ENCODE data around the gene TRMT61A. TPM values are rescaled to one million over a fixed set of nuclear protein-coding genes. Genes with fewer than 3 reads are reported as not detected.

Gene TRMT61A
- total and polyA plus RNA-seq, 10 of the 15 experiments (the other 5 are each of a cell fraction or from before 2014, with no cell fraction given), result 0.11 to 21.9 (median 11.4) TPM

DNA sequence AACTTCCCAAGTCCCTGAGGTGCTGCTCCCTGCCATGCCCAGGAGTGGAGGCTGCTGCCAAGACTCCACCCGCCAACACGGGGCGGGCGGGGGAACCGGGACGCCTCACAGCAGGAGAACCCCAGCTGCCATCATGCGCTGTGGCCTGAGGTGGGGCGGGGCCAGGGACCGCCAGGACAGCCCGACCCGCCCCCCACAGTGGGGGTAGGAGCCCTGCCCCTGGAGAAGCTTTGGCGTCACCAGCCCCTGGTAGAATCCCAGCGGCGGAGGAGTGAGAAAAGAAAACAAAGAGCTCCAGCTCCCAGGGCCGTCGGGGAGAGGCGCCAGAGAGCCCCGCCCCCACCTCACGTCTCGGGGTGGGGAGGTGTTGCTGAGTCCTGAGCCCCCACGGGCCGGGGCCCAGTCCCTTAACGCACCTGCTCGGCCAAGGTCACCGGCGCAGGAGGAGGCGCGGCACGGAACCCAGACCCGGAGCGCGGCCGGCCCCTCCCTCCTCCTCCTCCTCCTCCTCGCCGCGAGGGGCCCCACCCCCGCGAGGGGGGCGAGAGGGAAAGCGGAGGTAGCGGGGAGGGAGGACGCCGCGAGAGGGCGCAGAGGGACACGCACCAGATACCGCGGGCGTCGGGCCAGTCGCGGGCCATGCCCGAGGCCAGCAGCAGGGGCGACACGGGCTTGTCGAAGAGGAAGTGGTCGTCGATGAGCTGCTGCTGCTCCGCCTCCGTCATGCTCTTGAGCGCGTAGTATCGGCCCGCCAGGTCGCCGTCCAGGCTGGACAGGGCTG, 8.1 kb upstream of the TRMT61A start (continued):
- TF ChIP-seq, protein P1, sequence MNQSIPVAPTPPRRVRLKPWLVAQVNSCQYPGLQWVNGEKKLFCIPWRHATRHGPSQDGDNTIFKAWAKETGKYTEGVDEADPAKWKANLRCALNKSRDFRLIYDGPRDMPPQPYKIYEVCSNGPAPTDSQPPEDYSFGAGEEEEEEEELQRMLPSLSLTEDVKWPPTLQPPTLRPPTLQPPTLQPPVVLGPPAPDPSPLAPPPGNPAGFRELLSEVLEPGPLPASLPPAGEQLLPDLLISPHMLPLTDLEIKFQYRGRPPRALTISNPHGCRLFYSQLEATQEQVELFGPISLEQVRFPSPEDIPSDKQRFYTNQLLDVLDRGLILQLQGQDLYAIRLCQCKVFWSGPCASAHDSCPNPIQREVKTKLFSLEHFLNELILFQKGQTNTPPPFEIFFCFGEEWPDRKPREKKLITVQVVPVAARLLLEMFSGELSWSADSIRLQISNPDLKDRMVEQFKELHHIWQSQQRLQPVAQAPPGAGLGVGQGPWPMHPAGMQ (IDR thresholded peaks at IDR 0.05; ENCODE audit: borderline replicate concordance), result no peak
- TF ChIP-seq SIN3A (IDR thresholded peaks at IDR 0.05; ENCODE audit: low read depth, low read length) (0 out of 2 replicates have a peak, but pooled peaks have one; percentile 40), TCF3 (IDR thresholded peaks at IDR 0.05; ENCODE audit: borderline replicate concordance, insufficient read depth, low read depth, low read length) (no peak), SMC3 (IDR thresholded peaks at IDR 0.05; ENCODE audit: borderline replicate concordance, low read length) (peak; percentile 25; the same call in 1 of the 2 replicates), RUNX3 (IDR thresholded peaks at IDR 0.05; ENCODE audit: low read length) (0 out of 2 replicates have a peak, but pooled peaks have one; percentile 2), HDAC6 (IDR thresholded peaks at IDR 0.05; ENCODE audit: unreplicated experiment) (no peak), IKZF2 (IDR thresholded peaks at IDR 0.05) (0 out of 4 replicates have a peak, but pooled peaks of 1 of the 2 experiments have one; percentile 29), ZNF622 (IDR thresholded peaks at IDR 0.05) (no peak), SREBF2 (IDR thresholded peaks at IDR 0.05; ENCODE audit: low read length) (no peak), IKZF1 (conservative IDR thresholded peaks at IDR 0.05) (peak; percentile 87), LARP7 (IDR thresholded peaks at IDR 0.05) (0 out of 2 replicates have a peak, but pooled peaks have one; percentile 27), SPI1 (IDR thresholded peaks at IDR 0.05; ENCODE audit: borderline replicate concordance, insufficient read depth, low read depth, low read length) (peak; percentile 60; the same call in 1 of the 2 replicates), RB1 (IDR thresholded peaks at IDR 0.05; ENCODE audit: borderline replicate concordance) (peak; percentile 62; the same call in 1 of the 2 replicates), SMARCA5 (IDR thresholded peaks at IDR 0.05) (peak; percentile 28; the same call in 1 of the 2 replicates), POLR2A (IDR thresholded peaks at IDR 0.05; ENCODE audit: low read depth, low read length) (peak; percentile 64), RELA (IDR thresholded peaks at IDR 0.05; ENCODE audit: borderline replicate concordance, partially characterized antibody) (peak; percentile 40), EGR1 (IDR thresholded peaks at IDR 0.05; ENCODE audit: borderline replicate concordance in 1 of 2, low read depth in 2 of 2, low read length in 2 of 2) (peak in 1 of 2 experiments; percentile 84; a peak in 2 of 3 replicates), CREM (IDR thresholded peaks at IDR 0.05; ENCODE audit: low read depth) (no peak)
- TF ChIP-seq, protein P2, sequence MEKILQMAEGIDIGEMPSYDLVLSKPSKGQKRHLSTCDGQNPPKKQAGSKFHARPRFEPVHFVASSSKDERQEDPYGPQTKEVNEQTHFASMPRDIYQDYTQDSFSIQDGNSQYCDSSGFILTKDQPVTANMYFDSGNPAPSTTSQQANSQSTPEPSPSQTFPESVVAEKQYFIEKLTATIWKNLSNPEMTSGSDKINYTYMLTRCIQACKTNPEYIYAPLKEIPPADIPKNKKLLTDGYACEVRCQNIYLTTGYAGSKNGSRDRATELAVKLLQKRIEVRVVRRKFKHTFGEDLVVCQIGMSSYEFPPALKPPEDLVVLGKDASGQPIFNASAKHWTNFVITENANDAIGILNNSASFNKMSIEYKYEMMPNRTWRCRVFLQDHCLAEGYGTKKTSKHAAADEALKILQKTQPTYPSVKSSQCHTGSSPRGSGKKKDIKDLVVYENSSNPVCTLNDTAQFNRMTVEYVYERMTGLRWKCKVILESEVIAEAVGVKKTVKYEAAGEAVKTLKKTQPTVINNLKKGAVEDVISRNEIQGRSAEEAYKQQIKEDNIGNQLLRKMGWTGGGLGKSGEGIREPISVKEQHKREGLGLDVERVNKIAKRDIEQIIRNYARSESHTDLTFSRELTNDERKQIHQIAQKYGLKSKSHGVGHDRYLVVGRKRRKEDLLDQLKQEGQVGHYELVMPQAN (conservative IDR thresholded peaks at IDR 0.05), result 0 out of 2 replicates have a peak, but pooled peaks have one; percentile 35
- TF ChIP-seq, protein P3, sequence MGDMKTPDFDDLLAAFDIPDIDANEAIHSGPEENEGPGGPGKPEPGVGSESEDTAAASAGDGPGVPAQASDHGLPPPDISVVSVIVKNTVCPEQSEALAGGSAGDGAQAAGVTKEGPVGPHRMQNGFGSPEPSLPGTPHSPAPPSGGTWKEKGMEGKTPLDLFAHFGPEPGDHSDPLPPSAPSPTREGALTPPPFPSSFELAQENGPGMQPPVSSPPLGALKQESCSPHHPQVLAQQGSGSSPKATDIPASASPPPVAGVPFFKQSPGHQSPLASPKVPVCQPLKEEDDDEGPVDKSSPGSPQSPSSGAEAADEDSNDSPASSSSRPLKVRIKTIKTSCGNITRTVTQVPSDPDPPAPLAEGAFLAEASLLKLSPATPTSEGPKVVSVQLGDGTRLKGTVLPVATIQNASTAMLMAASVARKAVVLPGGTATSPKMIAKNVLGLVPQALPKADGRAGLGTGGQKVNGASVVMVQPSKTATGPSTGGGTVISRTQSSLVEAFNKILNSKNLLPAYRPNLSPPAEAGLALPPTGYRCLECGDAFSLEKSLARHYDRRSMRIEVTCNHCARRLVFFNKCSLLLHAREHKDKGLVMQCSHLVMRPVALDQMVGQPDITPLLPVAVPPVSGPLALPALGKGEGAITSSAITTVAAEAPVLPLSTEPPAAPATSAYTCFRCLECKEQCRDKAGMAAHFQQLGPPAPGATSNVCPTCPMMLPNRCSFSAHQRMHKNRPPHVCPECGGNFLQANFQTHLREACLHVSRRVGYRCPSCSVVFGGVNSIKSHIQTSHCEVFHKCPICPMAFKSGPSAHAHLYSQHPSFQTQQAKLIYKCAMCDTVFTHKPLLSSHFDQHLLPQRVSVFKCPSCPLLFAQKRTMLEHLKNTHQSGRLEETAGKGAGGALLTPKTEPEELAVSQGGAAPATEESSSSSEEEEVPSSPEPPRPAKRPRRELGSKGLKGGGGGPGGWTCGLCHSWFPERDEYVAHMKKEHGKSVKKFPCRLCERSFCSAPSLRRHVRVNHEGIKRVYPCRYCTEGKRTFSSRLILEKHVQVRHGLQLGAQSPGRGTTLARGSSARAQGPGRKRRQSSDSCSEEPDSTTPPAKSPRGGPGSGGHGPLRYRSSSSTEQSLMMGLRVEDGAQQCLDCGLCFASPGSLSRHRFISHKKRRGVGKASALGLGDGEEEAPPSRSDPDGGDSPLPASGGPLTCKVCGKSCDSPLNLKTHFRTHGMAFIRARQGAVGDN (IDR thresholded peaks at IDR 0.05), result no peak
- TF ChIP-seq, protein P4, sequence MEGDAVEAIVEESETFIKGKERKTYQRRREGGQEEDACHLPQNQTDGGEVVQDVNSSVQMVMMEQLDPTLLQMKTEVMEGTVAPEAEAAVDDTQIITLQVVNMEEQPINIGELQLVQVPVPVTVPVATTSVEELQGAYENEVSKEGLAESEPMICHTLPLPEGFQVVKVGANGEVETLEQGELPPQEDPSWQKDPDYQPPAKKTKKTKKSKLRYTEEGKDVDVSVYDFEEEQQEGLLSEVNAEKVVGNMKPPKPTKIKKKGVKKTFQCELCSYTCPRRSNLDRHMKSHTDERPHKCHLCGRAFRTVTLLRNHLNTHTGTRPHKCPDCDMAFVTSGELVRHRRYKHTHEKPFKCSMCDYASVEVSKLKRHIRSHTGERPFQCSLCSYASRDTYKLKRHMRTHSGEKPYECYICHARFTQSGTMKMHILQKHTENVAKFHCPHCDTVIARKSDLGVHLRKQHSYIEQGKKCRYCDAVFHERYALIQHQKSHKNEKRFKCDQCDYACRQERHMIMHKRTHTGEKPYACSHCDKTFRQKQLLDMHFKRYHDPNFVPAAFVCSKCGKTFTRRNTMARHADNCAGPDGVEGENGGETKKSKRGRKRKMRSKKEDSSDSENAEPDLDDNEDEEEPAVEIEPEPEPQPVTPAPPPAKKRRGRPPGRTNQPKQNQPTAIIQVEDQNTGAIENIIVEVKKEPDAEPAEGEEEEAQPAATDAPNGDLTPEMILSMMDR (IDR thresholded peaks at IDR 0.05 in 2 of 3, conservative IDR thresholded peaks at IDR 0.05 in 1 of 3; ENCODE audit: control insufficient read depth in 2 of 3, extremely low read depth in 1 of 3, insufficient read depth in 1 of 3, low read depth in 3 of 3, low read length in 3 of 3), result peak; percentile 38 to 63 (median 60); a peak in 4 of 6 replicates
